A549 (cell line): ENCODE data around the gene FBXL4. TPM values are rescaled to one million over a fixed set of nuclear protein-coding genes. Genes with fewer than 3 reads are reported as not detected.

ENCODE experiments used
- ATAC-seq, 2 experiments: fragments of 200-7000 bp in 1 of 2; fragments of >200 bp in 1 of 2; cut with Nextera tagmentation in 1 of 2; cut with Tn5 transposase in 1 of 2; 3 replicates each; pipeline versions ENCODE4 v1.8.0 to v1.9.1; 2018 to 2020; ENCODE audit warnings: mild to moderate bottlenecking in 1 of 2, moderate library complexity in 1 of 2
- CTCF ChIA-PET: fragments of 300-600 bp; sonication (Branson Sonifier 250); formaldehyde crosslinking; extraction: SDS; loops from one replicate; lab custom pipeline; 2021; ENCODE audit warnings: antibody characterized with exemption, inconsistent platforms; lab: Yijun Ruan, JAX
- POLR2A ChIA-PET: fragments of 350-600 bp; formaldehyde crosslinking; extraction: SDS; loops from one replicate; lab custom pipeline; 2021; ENCODE audit warnings: antibody characterized with exemption, inconsistent platforms; lab: Yijun Ruan, JAX
- DNase-seq, 2 experiments: peaks; one replicate each; pipeline versions ENCODE4 v3.0.0 to v3.0.0-alpha.2; 2011 to 2016; ENCODE audit warnings: low read depth in 1 of 2, low spot score in 1 of 2
- FAIRE-seq: peaks from 2 replicates; lab custom pipeline; 2011; peaks lifted over from hg19 to GRCh38; lab: Jason Lieb, UNC
- H3K27ac ChIP-seq, 2 experiments: fragments of >200 bp; sonication (Bioruptor Twin); formaldehyde crosslinking; 3 replicates each; pipeline ENCODE4 v1.5.1; 2016 to 2017
- H3K4me1 ChIP-seq: fragments of >200 bp; sonication (Bioruptor Twin); formaldehyde crosslinking; 3 replicates; pipeline ENCODE4 v1.6.1; 2016
- H3K4me2 ChIP-seq: fragments of >200 bp; sonication (Bioruptor Twin); formaldehyde crosslinking; 3 replicates; pipeline ENCODE4 v1.6.1; 2016
- H3K4me3 ChIP-seq: fragments of >200 bp; sonication (Bioruptor Twin); formaldehyde crosslinking; 3 replicates; pipeline ENCODE4 v1.5.1; 2016
- H3K9me3 ChIP-seq: fragments of >200 bp; sonication (Bioruptor Twin); formaldehyde crosslinking; 3 replicates; pipeline ENCODE4 v1.6.1; 2016
- BHLHE40 ChIP-seq: IDR thresholded peaks from 2 replicates; pipeline ENCODE4 v1.6.1; 2012; ENCODE audit warnings: low read depth, low read length, inconsistent platforms
- CHD2 ChIP-seq: fragments of 150-350 bp; IDR thresholded peaks from 2 replicates; pipeline ENCODE4 v1.6.1; 2014; ENCODE audit warnings: low read length; ENCODE audit not compliant: partially characterized antibody
- EHF ChIP-seq: fragments of 250-450 bp; sonication (Bioruptor Pico); IDR thresholded peaks from 2 replicates; pipeline ENCODE4 v1.5.0; 2020; ENCODE audit warnings: mild to moderate bottlenecking
- FOXS1 ChIP-seq: fragments of 250-450 bp; sonication (Bioruptor Pico); IDR thresholded peaks from 2 replicates; pipeline ENCODE4 v1.5.0; 2020; ENCODE audit warnings: mild to moderate bottlenecking, moderate library complexity
- HEYL ChIP-seq: fragments of 250-450 bp; sonication (Bioruptor Pico); IDR thresholded peaks from 2 replicates; pipeline ENCODE4 v1.8.0; 2021; ENCODE audit warnings: mild to moderate bottlenecking, moderate library complexity
- HOXB5 ChIP-seq: fragments of 250-450 bp; sonication (Bioruptor Pico); IDR thresholded peaks from 2 replicates; pipeline ENCODE4 v1.5.0; 2020; ENCODE audit warnings: mild to moderate bottlenecking, moderate library complexity
- KDM1A ChIP-seq: fragments of 200-600 bp; sonication (generic); IDR thresholded peaks from 2 replicates; pipeline ENCODE4 v1.6.1; 2016; ENCODE audit warnings: low read depth, mild to moderate bottlenecking
- NFE2L2 ChIP-seq: fragments of 150-350 bp; conservative IDR thresholded peaks from 2 replicates; pipeline ENCODE4 v1.6.1; 2014; ENCODE audit warnings: low read length
- POLR2A ChIP-seq: IDR thresholded peaks from 2 replicates; pipeline ENCODE4 v1.6.1; 2012; ENCODE audit warnings: mild to moderate bottlenecking, low read length
- RAD21 ChIP-seq, 2 experiments: fragments of >200 bp in 1 of 2; sonication (Bioruptor Twin) in 1 of 2; formaldehyde crosslinking in 1 of 2; IDR thresholded peaks in 1 of 2; conservative IDR thresholded peaks in 1 of 2; 2 replicates in 1 of 2; 3 replicates in 1 of 2; pipeline ENCODE4 v1.6.1; 2012 to 2018; ENCODE audit warnings: inconsistent platforms in 1 of 2
- RFX5 ChIP-seq: fragments of 450-650 bp; IDR thresholded peaks from 2 replicates; pipeline ENCODE4 v1.7.1; 2014; ENCODE audit warnings: antibody characterized with exemption, mild to moderate bottlenecking, moderate library complexity
- RNF2 ChIP-seq: fragments of 200-600 bp; sonication (generic); IDR thresholded peaks from 2 replicates; pipeline ENCODE4 v1.6.1; 2016; ENCODE audit warnings: low read depth, mild to moderate bottlenecking, antibody characterized with exemption, moderate library complexity, borderline replicate concordance
- SREBF2 ChIP-seq: fragments of 450-650 bp; IDR thresholded peaks from 2 replicates; pipeline ENCODE4 v1.6.1; 2014; ENCODE audit warnings: mild to moderate bottlenecking, moderate library complexity
- ZNF302 ChIP-seq: fragments of 250-450 bp; sonication (Bioruptor Pico); IDR thresholded peaks from 2 replicates; pipeline ENCODE4 v1.9.0; 2021; ENCODE audit warnings: inconsistent platforms, mild to moderate bottlenecking, moderate library complexity
- ZSCAN20 ChIP-seq: fragments of 250-450 bp; sonication (Bioruptor Pico); IDR thresholded peaks from 2 replicates; pipeline ENCODE4 v1.8.0; 2022; ENCODE audit warnings: mild to moderate bottlenecking, moderate library complexity
- WGBS: methylation state at CpG from one replicate; pipeline ENCODE4 v1.1.6; 2017; ENCODE audit errors: missing lambda C conversion rate; 5-methylcytosine and 5-hydroxymethylcytosine counted together
- polyA plus RNA-seq, 4 experiments: library from polyadenylated mRNA; depleted of rRNA in 3 of 4; stranded (reverse); fragments of >200 nt; fragmentation: RNase III in 1 of 4; extraction: RNeasy Plus Mini Kit Qiagen cat#74134 plus additional on column Dnase treatment in 1 of 4; gene quantifications; 2 replicates in 3 of 4; 3 replicates in 1 of 4; pipeline ENCODE4 v1.2.3, GENCODE V29; 2011 to 2017
- TF ChIP-seq, protein P1 (sequence below): fragments of 250-450 bp; sonication (Bioruptor Pico); IDR thresholded peaks from 2 replicates; pipeline ENCODE4 v1.5.0; 2021; ENCODE audit warnings: mild to moderate bottlenecking, moderate library complexity, borderline replicate concordance
- TF ChIP-seq, protein P2 (sequence below): fragments of 200-600 bp; sonication (generic); IDR thresholded peaks from 2 replicates; pipeline ENCODE4 v1.6.1; 2016; ENCODE audit warnings: antibody characterized with exemption, mild to moderate bottlenecking, moderate library complexity
- TF ChIP-seq, protein P3 (sequence below): IDR thresholded peaks from 2 replicates; pipeline ENCODE4 v1.6.1; 2012
- TF ChIP-seq, protein P4 (sequence below): IDR thresholded peaks from 2 replicates; pipeline ENCODE4 v1.6.1; 2012

FBXL4 gene
- polyA plus RNA-seq, 2 of the 4 experiments (the other 2 are of a cell fraction): 6.5 to 21.6 TPM

DNA sequence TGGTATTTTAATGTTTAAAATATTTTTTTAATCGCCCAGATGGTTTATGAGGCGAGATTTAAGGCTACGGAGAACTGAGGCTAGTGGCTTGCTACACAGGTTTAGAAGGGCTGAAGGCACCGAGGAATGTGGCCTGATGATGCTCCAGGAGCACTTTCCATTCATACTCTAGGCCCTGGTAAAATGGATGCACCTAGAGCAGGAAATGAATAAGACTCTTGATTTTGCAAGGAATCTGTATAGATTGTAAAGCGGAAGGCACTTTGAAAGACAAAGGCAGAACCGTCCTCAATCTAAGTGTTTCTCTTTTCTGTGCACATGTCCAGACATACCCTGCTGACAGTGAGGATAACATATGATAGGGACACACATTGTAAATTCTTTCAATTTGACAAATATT, 83.2 kb downstream of the FBXL4 start:
- ATAC-seq (no peak), DNase-seq (no peak), FAIRE-seq (no peak)
- TF ChIP-seq EHF (CRISPR knock-in tag): no peak
- no peak for TF ChIP-seq KDM1A
- no peaks in the 10 kb centered on the region for H3K9me3 ChIP-seq
- no peak overlapping the region for H3K4me2 ChIP-seq
- no peak overlapping the region for H3K4me3 ChIP-seq
- no peak overlapping the region for H3K27ac ChIP-seq
- no peaks in the 10 kb centered on the region for H3K4me1 ChIP-seq
- POLR2A ChIA-PET: no interaction called here
- CTCF ChIA-PET: no interaction called here
- 94% methylated on average over 6 of the region's 6 CpGs for WGBS

DNA sequence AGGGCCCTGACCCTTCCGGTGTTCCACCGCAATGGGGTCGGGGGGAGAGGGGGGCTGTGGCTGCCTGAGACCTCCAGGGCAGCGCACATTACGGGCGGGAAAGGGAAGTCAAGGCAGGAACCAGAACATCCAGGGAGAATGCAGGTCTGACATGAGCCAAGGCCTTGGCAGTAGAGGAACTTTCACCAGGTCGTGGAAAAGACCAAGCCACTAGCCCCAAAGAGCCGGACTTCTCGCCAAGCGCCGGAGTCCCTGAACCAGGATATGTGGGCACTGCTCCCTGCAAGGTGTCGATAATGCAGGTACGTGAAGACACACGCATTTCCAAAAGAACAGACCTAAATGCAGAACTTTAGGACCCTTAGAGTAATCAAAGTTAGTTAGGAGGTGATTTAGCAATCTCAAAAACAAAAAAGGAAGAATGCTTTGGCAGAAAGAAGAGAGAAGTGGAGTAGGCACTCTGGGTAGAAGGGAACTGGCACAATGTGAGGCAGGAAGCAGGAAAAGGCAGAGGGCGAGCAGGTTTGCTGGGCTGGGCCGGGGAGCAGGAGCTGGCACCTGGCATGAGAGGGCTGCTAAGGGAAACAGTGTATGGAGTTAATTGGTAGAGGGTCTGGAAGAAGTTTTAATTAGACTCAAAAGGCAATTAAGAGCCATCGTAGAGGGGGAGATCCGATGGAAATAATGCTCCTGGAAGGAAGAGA, 99.1 kb downstream of the FBXL4 start:
- TF ChIP-seq, protein P1, sequence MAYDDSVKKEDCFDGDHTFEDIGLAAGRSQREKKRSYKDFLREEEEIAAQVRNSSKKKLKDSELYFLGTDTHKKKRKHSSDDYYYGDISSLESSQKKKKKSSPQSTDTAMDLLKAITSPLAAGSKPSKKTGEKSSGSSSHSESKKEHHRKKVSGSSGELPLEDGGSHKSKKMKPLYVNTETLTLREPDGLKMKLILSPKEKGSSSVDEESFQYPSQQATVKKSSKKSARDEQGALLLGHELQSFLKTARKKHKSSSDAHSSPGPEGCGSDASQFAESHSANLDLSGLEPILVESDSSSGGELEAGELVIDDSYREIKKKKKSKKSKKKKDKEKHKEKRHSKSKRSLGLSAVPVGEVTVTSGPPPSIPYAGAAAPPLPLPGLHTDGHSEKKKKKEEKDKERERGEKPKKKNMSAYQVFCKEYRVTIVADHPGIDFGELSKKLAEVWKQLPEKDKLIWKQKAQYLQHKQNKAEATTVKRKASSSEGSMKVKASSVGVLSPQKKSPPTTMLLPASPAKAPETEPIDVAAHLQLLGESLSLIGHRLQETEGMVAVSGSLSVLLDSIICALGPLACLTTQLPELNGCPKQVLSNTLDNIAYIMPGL (CRISPR knock-in tag): no peak
- TF ChIP-seq POLR2A (no peak), HEYL (CRISPR knock-in tag) (no peak), FOXS1 (CRISPR knock-in tag) (no peak), BHLHE40 (no peak), ZNF302 (no peak), HOXB5 (CRISPR knock-in tag) (no peak), RNF2 (no peak), NFE2L2 (no peak), SREBF2 (no peak), RAD21 (conservative IDR thresholded peaks at IDR 0.05 in 1 of 2, IDR thresholded peaks at IDR 0.05 in 1 of 2) (no peak), CHD2 (no peak), ZSCAN20 (CRISPR knock-in tag) (no peak), RFX5 (no peak)
- TF ChIP-seq, protein P2, sequence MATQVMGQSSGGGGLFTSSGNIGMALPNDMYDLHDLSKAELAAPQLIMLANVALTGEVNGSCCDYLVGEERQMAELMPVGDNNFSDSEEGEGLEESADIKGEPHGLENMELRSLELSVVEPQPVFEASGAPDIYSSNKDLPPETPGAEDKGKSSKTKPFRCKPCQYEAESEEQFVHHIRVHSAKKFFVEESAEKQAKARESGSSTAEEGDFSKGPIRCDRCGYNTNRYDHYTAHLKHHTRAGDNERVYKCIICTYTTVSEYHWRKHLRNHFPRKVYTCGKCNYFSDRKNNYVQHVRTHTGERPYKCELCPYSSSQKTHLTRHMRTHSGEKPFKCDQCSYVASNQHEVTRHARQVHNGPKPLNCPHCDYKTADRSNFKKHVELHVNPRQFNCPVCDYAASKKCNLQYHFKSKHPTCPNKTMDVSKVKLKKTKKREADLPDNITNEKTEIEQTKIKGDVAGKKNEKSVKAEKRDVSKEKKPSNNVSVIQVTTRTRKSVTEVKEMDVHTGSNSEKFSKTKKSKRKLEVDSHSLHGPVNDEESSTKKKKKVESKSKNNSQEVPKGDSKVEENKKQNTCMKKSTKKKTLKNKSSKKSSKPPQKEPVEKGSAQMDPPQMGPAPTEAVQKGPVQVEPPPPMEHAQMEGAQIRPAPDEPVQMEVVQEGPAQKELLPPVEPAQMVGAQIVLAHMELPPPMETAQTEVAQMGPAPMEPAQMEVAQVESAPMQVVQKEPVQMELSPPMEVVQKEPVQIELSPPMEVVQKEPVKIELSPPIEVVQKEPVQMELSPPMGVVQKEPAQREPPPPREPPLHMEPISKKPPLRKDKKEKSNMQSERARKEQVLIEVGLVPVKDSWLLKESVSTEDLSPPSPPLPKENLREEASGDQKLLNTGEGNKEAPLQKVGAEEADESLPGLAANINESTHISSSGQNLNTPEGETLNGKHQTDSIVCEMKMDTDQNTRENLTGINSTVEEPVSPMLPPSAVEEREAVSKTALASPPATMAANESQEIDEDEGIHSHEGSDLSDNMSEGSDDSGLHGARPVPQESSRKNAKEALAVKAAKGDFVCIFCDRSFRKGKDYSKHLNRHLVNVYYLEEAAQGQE: no peak
- TF ChIP-seq, protein P3, sequence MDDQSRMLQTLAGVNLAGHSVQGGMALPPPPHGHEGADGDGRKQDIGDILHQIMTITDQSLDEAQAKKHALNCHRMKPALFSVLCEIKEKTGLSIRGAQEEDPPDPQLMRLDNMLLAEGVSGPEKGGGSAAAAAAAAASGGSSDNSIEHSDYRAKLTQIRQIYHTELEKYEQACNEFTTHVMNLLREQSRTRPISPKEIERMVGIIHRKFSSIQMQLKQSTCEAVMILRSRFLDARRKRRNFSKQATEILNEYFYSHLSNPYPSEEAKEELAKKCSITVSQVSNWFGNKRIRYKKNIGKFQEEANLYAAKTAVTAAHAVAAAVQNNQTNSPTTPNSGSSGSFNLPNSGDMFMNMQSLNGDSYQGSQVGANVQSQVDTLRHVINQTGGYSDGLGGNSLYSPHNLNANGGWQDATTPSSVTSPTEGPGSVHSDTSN: no peak
- TF ChIP-seq, protein P4, sequence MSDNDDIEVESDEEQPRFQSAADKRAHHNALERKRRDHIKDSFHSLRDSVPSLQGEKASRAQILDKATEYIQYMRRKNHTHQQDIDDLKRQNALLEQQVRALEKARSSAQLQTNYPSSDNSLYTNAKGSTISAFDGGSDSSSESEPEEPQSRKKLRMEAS: no peak
- no peak for ATAC-seq
- Histone ChIP-seq H3K27ac (no peak overlapping the region), H3K4me3 (no peak overlapping the region), H3K9me3 (no peaks in the 10 kb centered on the region), H3K4me2 (no peak overlapping the region), H3K4me1 (peaks cover 5% of the 10 kb centered on the region; the same call in 1 of the 3 replicates)
- POLR2A ChIA-PET: no interaction called here
- DNase-seq: no peak
- 93% methylated on average over 16 of the region's 18 CpGs for WGBS
- FAIRE-seq: no peak
- CTCF ChIA-PET: no interaction called here
